Gastrocnemius medialis (tissue), 4 donors: ENCODE data around the gene MUC7.

ENCODE experiments used
- CTCF ChIP-seq, 5 experiments: fragments of 450-650 bp in 3 of 5; fragments of 200-600 bp in 2 of 5; sonication (generic) in 2 of 5; IDR thresholded peaks in 4 of 5; conservative IDR thresholded peaks in 1 of 5; 1 replicate in 4 of 5; 2 replicates in 1 of 5; pipeline ENCODE4 v1.5.1; 2016 to 2019; ENCODE audit warnings: antibody characterized with exemption in 5 of 5, mild to moderate bottlenecking in 3 of 5, moderate library complexity in 3 of 5
- POLR2A ChIP-seq, 2 donors: fragments of 450-650 bp; IDR thresholded peaks; one replicate each; pipeline ENCODE4 v1.6.1; 2017; ENCODE audit warnings: antibody characterized with exemption in 2 of 2, mild to moderate bottlenecking in 2 of 2, moderate library complexity in 2 of 2

GRCh38 chr4:70518716-70519115, 46.7 kb downstream of the MUC7 start:
- no peak for TF ChIP-seq CTCF (IDR thresholded peaks at IDR 0.05 in 4 of 5, conservative IDR thresholded peaks at IDR 0.05 in 1 of 5)
- TF ChIP-seq POLR2A (IDR thresholded peaks at IDR 0.05), result no peak
